GM23338 (cell line): Measurements from ENCODE around the gene TRIM37. TPM values are rescaled to one million over a fixed set of nuclear protein-coding genes. Genes with fewer than 3 reads are reported as not detected.

Experiments
- ATAC-seq: fragments of 200-7000 bp; cut with Tn5 transposase; 3 replicates; pipeline ENCODE4 v1.9.1; 2020
- DNase-seq: peaks from one replicate; pipeline ENCODE4 v3.0.0-alpha.2; 2015; ENCODE audit warnings: low spot score
- H2AFZ ChIP-seq: fragments of 200-600 bp; sonication (generic); 2 replicates; pipeline ENCODE4 v1.8.0; 2016; ENCODE audit warnings: antibody characterized with exemption, mild to moderate bottlenecking, moderate library complexity
- H3F3A ChIP-seq: fragments of 200-600 bp; sonication (generic); replicated peaks from 2 replicates; pipeline ENCODE4 v1.8.0; 2017; ENCODE audit warnings: antibody characterized with exemption, mixed run types, low read depth
- H3K27ac ChIP-seq: fragments of 200-600 bp; sonication (generic); 2 replicates; pipeline ENCODE4 v1.6.1; 2016; ENCODE audit warnings: low read depth
- H3K27me3 ChIP-seq: fragments of 200-600 bp; sonication (generic); 2 replicates; pipeline ENCODE4 v1.8.0; 2016; ENCODE audit warnings: mild to moderate bottlenecking, mixed run types, moderate library complexity; ENCODE audit not compliant: insufficient read depth
- H3K36me3 ChIP-seq: fragments of 200-600 bp; sonication (generic); 2 replicates; pipeline ENCODE4 v1.8.0; 2016; ENCODE audit warnings: mild to moderate bottlenecking; ENCODE audit not compliant: insufficient read depth
- H3K4me1 ChIP-seq: fragments of 200-600 bp; sonication (generic); 2 replicates; pipeline ENCODE4 v1.8.0; 2016; ENCODE audit warnings: mild to moderate bottlenecking, moderate library complexity; ENCODE audit not compliant: insufficient read depth
- H3K4me2 ChIP-seq: fragments of 200-600 bp; sonication (generic); 2 replicates; pipeline ENCODE4 v1.7.1; 2017; ENCODE audit warnings: mixed run types
- H3K4me3 ChIP-seq: fragments of 200-600 bp; sonication (generic); 2 replicates; pipeline ENCODE4 v1.6.1; 2016; ENCODE audit warnings: mixed run types
- H3K79me2 ChIP-seq: fragments of 200-600 bp; sonication (generic); replicated peaks from 2 replicates; pipeline ENCODE4 v1.8.0; 2017; ENCODE audit warnings: mild to moderate bottlenecking; ENCODE audit not compliant: insufficient read depth
- H3K9me2 ChIP-seq: fragments of 200-600 bp; sonication (generic); 2 replicates; pipeline ENCODE4 v1.8.0; 2017; ENCODE audit not compliant: insufficient read depth
- H4K20me1 ChIP-seq: fragments of 200-600 bp; sonication (generic); replicated peaks from 2 replicates; pipeline ENCODE4 v1.8.0; 2017; ENCODE audit warnings: mild to moderate bottlenecking; ENCODE audit not compliant: insufficient read depth
- H3K27ac Mint-ChIP-seq: 2 replicates; pipeline ENCODE4 v1.8.0; 2020; ENCODE audit warnings: inconsistent platforms, mild to moderate bottlenecking, moderate library complexity, mixed read lengths
- H3K27me3 Mint-ChIP-seq: 3 replicates; pipeline ENCODE4 v1.8.0; 2022; ENCODE audit warnings: low read depth, mild to moderate bottlenecking, moderate library complexity, mixed read lengths, inconsistent platforms; ENCODE audit not compliant: insufficient read depth, poor library complexity
- H3K36me3 Mint-ChIP-seq: 3 replicates; pipeline ENCODE4 v1.8.0; 2021; ENCODE audit warnings: low read depth, mild to moderate bottlenecking, inconsistent platforms, moderate library complexity, mixed read lengths
- H3K4me1 Mint-ChIP-seq: 3 replicates; pipeline ENCODE4 v1.8.0; 2020; ENCODE audit warnings: mild to moderate bottlenecking, inconsistent platforms, mixed read lengths
- H3K4me3 Mint-ChIP-seq: 3 replicates; pipeline ENCODE4 v1.8.0; 2021; ENCODE audit warnings: moderate library complexity, mild to moderate bottlenecking, inconsistent platforms, mixed read lengths
- H3K9me3 Mint-ChIP-seq: 3 replicates; pipeline ENCODE4 v1.8.0; 2020; ENCODE audit warnings: moderate library complexity, mild to moderate bottlenecking, inconsistent platforms, mixed read lengths
- EZH2phosphoT487 ChIP-seq: fragments of 200-600 bp; sonication (generic); IDR thresholded peaks from one replicate; pipeline ENCODE4 v1.8.1; 2018; ENCODE audit warnings: antibody characterized with exemption; ENCODE audit not compliant: unreplicated experiment
- JUNB ChIP-seq: IDR thresholded peaks from one replicate; pipeline ENCODE4 v1.6.1; 2016; ENCODE audit warnings: antibody characterized with exemption; ENCODE audit not compliant: unreplicated experiment
- NANOG ChIP-seq: IDR thresholded peaks from 2 replicates; pipeline ENCODE4 v1.6.1; 2016; ENCODE audit warnings: antibody characterized with exemption, borderline replicate concordance
- POLR2AphosphoS5 ChIP-seq: IDR thresholded peaks from 2 replicates; pipeline ENCODE4 v1.6.1; 2016; ENCODE audit warnings: antibody characterized with exemption, low read depth
- ZNF331 ChIP-seq: fragments of 250-450 bp; sonication (Bioruptor Pico); IDR thresholded peaks from 2 replicates; pipeline ENCODE4 v1.5.0; 2020; ENCODE audit warnings: low read depth, mild to moderate bottlenecking, moderate library complexity
- polyA plus RNA-seq: library from polyadenylated mRNA; unstranded; fragments of >200 nt; fragmentation: Nextera tagmentation; extraction: Ambion mirVana; gene quantifications from 2 replicates; pipeline ENCODE4 v1.2.1, GENCODE V29; 2016
- total RNA-seq: library from RNA; depleted of rRNA; stranded (reverse); fragments of >200 nt; shearing (Covaris generic); gene quantifications from 2 replicates; pipeline ENCODE4 v1.2.3, GENCODE V29; 2014
- TF ChIP-seq, protein P1 (sequence below): IDR thresholded peaks from one replicate; pipeline ENCODE4 v1.6.1; 2018; ENCODE audit warnings: antibody characterized with exemption; ENCODE audit not compliant: unreplicated experiment
- TF ChIP-seq, protein P2 (sequence below): fragments of 250-450 bp; sonication (Bioruptor Pico); IDR thresholded peaks from 2 replicates; pipeline ENCODE4 v1.5.0; 2020; ENCODE audit warnings: mild to moderate bottlenecking, moderate library complexity
- TF ChIP-seq, protein P3 (sequence below), 2 experiments: fragments of 200-600 bp in 1 of 2; sonication (generic) in 1 of 2; conservative IDR thresholded peaks; 2 replicates each; pipeline versions ENCODE4 v1.5.1 to v1.6.1; 2016 to 2017; ENCODE audit warnings: antibody characterized with exemption in 2 of 2, low read depth in 2 of 2, mild to moderate bottlenecking in 2 of 2, moderate library complexity in 1 of 2
- TF ChIP-seq, protein P4 (sequence below): IDR thresholded peaks from 2 replicates; pipeline ENCODE4 v1.6.1; 2016; ENCODE audit warnings: antibody characterized with exemption

TRIM37 gene
- total and polyA plus RNA-seq, 2 experiments from 2014 or later = 61.1 to 71.2 TPM

DNA sequence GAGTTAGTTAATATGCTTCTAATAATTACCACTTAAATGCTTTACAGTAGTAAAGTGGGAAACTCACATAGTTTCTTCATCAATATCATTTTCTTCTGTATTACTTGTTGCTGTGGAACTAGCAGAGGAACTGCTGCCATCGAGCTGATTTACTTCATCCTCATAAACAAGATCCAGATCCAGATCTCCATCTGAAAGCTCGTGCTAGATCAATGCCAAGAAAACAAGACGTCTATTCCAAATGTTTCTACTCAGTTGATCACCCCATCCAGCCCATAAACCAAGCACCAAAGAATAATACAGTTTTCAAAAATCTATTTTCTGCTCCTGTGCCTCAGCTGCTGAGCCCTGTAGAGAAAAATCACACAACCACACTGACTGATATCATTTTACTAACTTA is 59.1 kb downstream of the TRIM37 start (continued):
- TF ChIP-seq JUNB (no peak), NANOG (no peak), POLR2AphosphoS5 (no peak)
- TF ChIP-seq, protein P1, sequence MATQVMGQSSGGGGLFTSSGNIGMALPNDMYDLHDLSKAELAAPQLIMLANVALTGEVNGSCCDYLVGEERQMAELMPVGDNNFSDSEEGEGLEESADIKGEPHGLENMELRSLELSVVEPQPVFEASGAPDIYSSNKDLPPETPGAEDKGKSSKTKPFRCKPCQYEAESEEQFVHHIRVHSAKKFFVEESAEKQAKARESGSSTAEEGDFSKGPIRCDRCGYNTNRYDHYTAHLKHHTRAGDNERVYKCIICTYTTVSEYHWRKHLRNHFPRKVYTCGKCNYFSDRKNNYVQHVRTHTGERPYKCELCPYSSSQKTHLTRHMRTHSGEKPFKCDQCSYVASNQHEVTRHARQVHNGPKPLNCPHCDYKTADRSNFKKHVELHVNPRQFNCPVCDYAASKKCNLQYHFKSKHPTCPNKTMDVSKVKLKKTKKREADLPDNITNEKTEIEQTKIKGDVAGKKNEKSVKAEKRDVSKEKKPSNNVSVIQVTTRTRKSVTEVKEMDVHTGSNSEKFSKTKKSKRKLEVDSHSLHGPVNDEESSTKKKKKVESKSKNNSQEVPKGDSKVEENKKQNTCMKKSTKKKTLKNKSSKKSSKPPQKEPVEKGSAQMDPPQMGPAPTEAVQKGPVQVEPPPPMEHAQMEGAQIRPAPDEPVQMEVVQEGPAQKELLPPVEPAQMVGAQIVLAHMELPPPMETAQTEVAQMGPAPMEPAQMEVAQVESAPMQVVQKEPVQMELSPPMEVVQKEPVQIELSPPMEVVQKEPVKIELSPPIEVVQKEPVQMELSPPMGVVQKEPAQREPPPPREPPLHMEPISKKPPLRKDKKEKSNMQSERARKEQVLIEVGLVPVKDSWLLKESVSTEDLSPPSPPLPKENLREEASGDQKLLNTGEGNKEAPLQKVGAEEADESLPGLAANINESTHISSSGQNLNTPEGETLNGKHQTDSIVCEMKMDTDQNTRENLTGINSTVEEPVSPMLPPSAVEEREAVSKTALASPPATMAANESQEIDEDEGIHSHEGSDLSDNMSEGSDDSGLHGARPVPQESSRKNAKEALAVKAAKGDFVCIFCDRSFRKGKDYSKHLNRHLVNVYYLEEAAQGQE = no peak

DNA sequence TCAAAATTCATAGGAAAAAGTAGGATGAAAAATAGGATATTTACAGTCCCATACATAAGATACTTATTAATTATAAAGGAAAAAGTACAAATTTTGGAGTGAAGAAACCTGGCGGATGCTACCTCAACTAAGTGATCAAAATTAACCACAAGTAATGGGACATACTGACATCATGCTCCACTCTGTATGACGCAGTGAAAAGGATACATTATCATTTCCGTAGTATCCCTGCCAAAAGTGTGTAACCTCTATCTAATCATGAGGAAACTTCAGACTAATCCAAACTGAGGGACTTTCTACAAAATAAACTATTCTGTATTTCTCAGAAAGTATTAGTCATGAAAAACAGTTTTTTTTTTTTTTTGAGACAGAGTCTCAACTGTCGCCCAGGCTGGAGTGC is 60.5 kb downstream of the TRIM37 start:
- DNase-seq = no peak
- TF ChIP-seq, protein P2, sequence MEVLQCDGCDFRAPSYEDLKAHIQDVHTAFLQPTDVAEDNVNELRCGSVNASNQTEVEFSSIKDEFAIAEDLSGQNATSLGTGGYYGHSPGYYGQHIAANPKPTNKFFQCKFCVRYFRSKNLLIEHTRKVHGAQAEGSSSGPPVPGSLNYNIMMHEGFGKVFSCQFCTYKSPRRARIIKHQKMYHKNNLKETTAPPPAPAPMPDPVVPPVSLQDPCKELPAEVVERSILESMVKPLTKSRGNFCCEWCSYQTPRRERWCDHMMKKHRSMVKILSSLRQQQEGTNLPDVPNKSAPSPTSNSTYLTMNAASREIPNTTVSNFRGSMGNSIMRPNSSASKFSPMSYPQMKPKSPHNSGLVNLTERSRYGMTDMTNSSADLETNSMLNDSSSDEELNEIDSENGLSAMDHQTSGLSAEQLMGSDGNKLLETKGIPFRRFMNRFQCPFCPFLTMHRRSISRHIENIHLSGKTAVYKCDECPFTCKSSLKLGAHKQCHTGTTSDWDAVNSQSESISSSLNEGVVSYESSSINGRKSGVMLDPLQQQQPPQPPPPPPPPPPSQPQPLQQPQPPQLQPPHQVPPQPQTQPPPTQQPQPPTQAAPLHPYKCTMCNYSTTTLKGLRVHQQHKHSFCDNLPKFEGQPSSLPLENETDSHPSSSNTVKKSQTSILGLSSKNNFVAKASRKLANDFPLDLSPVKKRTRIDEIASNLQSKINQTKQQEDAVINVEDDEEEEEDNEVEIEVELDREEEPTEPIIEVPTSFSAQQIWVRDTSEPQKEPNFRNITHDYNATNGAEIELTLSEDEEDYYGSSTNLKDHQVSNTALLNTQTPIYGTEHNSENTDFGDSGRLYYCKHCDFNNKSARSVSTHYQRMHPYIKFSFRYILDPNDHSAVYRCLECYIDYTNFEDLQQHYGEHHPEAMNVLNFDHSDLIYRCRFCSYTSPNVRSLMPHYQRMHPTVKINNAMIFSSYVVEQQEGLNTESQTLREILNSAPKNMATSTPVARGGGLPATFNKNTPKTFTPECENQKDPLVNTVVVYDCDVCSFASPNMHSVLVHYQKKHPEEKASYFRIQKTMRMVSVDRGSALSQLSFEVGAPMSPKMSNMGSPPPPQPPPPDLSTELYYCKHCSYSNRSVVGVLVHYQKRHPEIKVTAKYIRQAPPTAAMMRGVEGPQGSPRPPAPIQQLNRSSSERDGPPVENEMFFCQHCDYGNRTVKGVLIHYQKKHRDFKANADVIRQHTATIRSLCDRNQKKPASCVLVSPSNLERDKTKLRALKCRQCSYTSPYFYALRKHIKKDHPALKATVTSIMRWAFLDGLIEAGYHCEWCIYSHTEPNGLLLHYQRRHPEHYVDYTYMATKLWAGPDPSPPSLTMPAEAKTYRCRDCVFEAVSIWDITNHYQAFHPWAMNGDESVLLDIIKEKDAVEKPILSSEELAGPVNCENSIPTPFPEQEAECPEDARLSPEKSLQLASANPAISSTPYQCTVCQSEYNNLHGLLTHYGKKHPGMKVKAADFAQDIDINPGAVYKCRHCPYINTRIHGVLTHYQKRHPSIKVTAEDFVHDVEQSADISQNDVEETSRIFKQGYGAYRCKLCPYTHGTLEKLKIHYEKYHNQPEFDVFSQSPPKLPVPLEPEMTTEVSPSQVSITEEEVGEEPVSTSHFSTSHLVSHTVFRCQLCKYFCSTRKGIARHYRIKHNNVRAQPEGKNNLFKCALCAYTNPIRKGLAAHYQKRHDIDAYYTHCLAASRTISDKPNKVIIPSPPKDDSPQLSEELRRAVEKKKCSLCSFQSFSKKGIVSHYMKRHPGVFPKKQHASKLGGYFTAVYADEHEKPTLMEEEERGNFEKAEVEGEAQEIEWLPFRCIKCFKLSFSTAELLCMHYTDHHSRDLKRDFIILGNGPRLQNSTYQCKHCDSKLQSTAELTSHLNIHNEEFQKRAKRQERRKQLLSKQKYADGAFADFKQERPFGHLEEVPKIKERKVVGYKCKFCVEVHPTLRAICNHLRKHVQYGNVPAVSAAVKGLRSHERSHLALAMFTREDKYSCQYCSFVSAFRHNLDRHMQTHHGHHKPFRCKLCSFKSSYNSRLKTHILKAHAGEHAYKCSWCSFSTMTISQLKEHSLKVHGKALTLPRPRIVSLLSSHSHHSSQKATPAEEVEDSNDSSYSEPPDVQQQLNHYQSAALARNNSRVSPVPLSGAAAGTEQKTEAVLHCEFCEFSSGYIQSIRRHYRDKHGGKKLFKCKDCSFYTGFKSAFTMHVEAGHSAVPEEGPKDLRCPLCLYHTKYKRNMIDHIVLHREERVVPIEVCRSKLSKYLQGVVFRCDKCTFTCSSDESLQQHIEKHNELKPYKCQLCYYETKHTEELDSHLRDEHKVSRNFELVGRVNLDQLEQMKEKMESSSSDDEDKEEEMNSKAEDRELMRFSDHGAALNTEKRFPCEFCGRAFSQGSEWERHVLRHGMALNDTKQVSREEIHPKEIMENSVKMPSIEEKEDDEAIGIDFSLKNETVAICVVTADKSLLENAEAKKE (CRISPR knock-in tag) = no peak
- TF ChIP-seq ZNF331 (CRISPR knock-in tag) (no peak), JUNB (no peak), EZH2phosphoT487 (no peak), POLR2AphosphoS5 (no peak), NANOG (no peak)
- TF ChIP-seq, protein P3, sequence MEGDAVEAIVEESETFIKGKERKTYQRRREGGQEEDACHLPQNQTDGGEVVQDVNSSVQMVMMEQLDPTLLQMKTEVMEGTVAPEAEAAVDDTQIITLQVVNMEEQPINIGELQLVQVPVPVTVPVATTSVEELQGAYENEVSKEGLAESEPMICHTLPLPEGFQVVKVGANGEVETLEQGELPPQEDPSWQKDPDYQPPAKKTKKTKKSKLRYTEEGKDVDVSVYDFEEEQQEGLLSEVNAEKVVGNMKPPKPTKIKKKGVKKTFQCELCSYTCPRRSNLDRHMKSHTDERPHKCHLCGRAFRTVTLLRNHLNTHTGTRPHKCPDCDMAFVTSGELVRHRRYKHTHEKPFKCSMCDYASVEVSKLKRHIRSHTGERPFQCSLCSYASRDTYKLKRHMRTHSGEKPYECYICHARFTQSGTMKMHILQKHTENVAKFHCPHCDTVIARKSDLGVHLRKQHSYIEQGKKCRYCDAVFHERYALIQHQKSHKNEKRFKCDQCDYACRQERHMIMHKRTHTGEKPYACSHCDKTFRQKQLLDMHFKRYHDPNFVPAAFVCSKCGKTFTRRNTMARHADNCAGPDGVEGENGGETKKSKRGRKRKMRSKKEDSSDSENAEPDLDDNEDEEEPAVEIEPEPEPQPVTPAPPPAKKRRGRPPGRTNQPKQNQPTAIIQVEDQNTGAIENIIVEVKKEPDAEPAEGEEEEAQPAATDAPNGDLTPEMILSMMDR (conservative IDR thresholded peaks at IDR 0.05; ENCODE audit: low read depth in 2 of 2) = no peak
- TF ChIP-seq, protein P4, sequence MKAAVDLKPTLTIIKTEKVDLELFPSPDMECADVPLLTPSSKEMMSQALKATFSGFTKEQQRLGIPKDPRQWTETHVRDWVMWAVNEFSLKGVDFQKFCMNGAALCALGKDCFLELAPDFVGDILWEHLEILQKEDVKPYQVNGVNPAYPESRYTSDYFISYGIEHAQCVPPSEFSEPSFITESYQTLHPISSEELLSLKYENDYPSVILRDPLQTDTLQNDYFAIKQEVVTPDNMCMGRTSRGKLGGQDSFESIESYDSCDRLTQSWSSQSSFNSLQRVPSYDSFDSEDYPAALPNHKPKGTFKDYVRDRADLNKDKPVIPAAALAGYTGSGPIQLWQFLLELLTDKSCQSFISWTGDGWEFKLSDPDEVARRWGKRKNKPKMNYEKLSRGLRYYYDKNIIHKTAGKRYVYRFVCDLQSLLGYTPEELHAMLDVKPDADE = no peak

More for the DNA sequence above, 60.5 kb downstream of the TRIM37 start:
- Histone ChIP-seq H3K4me3 (no peak overlapping the region), H2AFZ (no peak overlapping the region), H3K4me1 (no peaks in the 10 kb centered on the region), H3K27me3 (no peaks in the 10 kb centered on the region), H3K36me3 (peaks cover 13% of the 10 kb centered on the region), H4K20me1 (peaks cover 4% of the 10 kb centered on the region; the same call in 1 of the 2 replicates), H3F3A (no peaks in the 10 kb centered on the region), H3K79me2 (no peaks in the 10 kb centered on the region), H3K27ac (no peak overlapping the region), H3K9me2 (no peaks in the 10 kb centered on the region), H3K4me2 (no peak overlapping the region)
- H3K27ac Mint-ChIP-seq = no peak overlapping the region
- no peaks in the 10 kb centered on the region for H3K27me3 Mint-ChIP-seq
- no peak overlapping the region for H3K4me3 Mint-ChIP-seq
- ATAC-seq = no peak
- H3K4me1 Mint-ChIP-seq = no peaks in the 10 kb centered on the region
- H3K36me3 Mint-ChIP-seq = peaks cover 50% of the 10 kb centered on the region
- H3K9me3 Mint-ChIP-seq = no peaks in the 10 kb centered on the region
